ENCODE results near the gene MIEF1.
A peak's percentile ranks its signal among the peaks of the same experiment; 100 is the strongest.

DNA sequence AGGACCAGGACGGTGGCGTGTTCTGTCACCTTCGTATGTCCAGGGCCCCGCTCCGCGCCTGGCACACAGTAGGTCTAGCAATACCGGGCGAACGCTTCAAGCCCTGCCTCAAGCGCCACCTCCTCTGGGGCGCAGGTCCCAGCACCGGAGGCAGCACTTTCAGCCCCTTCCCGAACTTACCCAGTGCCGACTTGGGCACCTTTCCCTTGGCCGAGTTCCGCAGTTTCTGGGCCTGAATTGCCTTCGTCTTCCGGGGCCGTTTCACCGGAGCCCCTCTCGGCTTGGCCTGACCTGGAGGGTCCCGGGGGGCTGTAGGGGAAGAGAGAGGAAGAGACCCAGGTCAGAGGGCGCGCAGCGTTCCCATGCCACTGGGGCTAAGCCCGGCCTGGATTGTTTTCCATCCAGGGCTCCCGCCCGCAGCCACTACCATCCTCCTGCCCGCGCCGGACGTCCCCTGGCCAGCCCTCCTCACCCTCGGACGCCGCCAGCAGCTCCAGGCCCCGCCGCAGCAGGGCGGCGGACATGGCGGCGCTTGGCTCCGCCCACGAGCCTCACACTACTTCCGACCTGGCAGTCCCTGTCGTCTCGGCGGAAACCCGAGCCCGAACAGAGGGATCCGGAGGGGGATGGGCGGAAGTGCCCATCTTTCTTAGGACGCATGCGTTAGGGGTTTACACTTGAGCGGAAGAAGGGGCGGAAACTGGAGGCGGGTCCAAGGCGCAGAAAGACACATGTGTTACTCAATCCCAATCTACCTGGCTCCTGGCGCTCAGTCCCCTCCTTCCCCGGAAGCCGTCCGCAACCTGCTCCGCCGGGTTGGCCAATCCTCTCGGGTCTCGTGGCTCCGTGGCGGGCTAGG is 30.4 kb downstream of the MIEF1 start, which contains the start of gene RPS19BP1:
- peak; percentile 5 to 95 (median 69) for TF ChIP-seq POLR2AphosphoS5 (IDR thresholded peaks at IDR 0.05)
- peak in 1 of 2 donors; percentile 90 for TF ChIP-seq POLR2A (IDR thresholded peaks at IDR 0.05)
- TF ChIP-seq, protein P1, sequence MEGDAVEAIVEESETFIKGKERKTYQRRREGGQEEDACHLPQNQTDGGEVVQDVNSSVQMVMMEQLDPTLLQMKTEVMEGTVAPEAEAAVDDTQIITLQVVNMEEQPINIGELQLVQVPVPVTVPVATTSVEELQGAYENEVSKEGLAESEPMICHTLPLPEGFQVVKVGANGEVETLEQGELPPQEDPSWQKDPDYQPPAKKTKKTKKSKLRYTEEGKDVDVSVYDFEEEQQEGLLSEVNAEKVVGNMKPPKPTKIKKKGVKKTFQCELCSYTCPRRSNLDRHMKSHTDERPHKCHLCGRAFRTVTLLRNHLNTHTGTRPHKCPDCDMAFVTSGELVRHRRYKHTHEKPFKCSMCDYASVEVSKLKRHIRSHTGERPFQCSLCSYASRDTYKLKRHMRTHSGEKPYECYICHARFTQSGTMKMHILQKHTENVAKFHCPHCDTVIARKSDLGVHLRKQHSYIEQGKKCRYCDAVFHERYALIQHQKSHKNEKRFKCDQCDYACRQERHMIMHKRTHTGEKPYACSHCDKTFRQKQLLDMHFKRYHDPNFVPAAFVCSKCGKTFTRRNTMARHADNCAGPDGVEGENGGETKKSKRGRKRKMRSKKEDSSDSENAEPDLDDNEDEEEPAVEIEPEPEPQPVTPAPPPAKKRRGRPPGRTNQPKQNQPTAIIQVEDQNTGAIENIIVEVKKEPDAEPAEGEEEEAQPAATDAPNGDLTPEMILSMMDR (IDR thresholded peaks at IDR 0.05) = no peak

Data from suprapubic skin (tissue), 4 donors.